Measurements from ENCODE around the gene PCDHB2. TPM values are rescaled to one million over a fixed set of nuclear protein-coding genes. Genes with fewer than 3 reads are reported as not detected.

PCDHB2 gene
- total RNA-seq, 2 experiments from 2014 or later, result 0.17 TPM; not detected in 1

Other genes starting within 250 kb of the PCDHB2 start
- not detected for gene PCDHA9, start 246.2 kb upstream of the PCDHB2 start, total RNA-seq
- gene PCDHA10, start 238.7 kb upstream of the PCDHB2 start, total RNA-seq, result not detected
- gene PCDHA11, start 225.7 kb upstream of the PCDHB2 start, total RNA-seq, result not detected
- gene PCDHA12, start 219.3 kb upstream of the PCDHB2 start, total RNA-seq, result not detected
- not detected for gene PCDHA13, start 212.5 kb upstream of the PCDHB2 start, total RNA-seq
- not detected for gene PCDHAC1, start 168.3 kb upstream of the PCDHB2 start, total RNA-seq
- not detected for gene PCDHAC2, start 128.1 kb upstream of the PCDHB2 start, total RNA-seq
- gene PCDHB1, start 43.2 kb upstream of the PCDHB2 start, total RNA-seq, result not detected
- not detected for gene PCDHB3, start 5.9 kb downstream of the PCDHB2 start, total RNA-seq
- not detected for gene PCDHB4, start 27.2 kb downstream of the PCDHB2 start, total RNA-seq
- gene PCDHB5, start 40.6 kb downstream of the PCDHB2 start, total RNA-seq, result not detected
- gene PCDHB6, start 55.4 kb downstream of the PCDHB2 start, total RNA-seq, result not detected
- gene PCDHB7, start 78.0 kb downstream of the PCDHB2 start, total RNA-seq, result not detected
- not detected for gene PCDHB8, start 83.2 kb downstream of the PCDHB2 start, total RNA-seq
- gene PCDHB16, start 87.8 kb downstream of the PCDHB2 start, total RNA-seq, result not detected
- gene PCDHB9, start 92.5 kb downstream of the PCDHB2 start, total RNA-seq, result not detected
- gene PCDHB10, start 97.7 kb downstream of the PCDHB2 start, total RNA-seq, result not detected
- gene PCDHB11, start 105.0 kb downstream of the PCDHB2 start, total RNA-seq, result not detected
- gene PCDHB12, start 114.1 kb downstream of the PCDHB2 start, total RNA-seq, result not detected
- gene PCDHB13, start 119.3 kb downstream of the PCDHB2 start, total RNA-seq, result not detected
- not detected for gene PCDHB14, start 128.7 kb downstream of the PCDHB2 start, total RNA-seq
- not detected for gene PCDHB15, start 150.8 kb downstream of the PCDHB2 start, total RNA-seq
- gene SLC25A2, start 209.4 kb downstream of the PCDHB2 start, total RNA-seq, result under 1 TPM; 0.19 to 0.31 TPM
- 10 to 100 TPM; 54.6 to 55.5 TPM for gene TAF7, start 226.2 kb downstream of the PCDHB2 start, total RNA-seq
- gene PCDHGA1, start 235.9 kb downstream of the PCDHB2 start, total RNA-seq, result not detected
- not detected for gene PCDHGA2, start 244.1 kb downstream of the PCDHB2 start, total RNA-seq
- gene PCDHGA3, start 249.2 kb downstream of the PCDHB2 start, total RNA-seq, result not detected